GM21390 (cell line): ENCODE data around the gene BCL3.

Experiments used
- ATAC-seq: cut with Tn5 transposase; IDR thresholded peaks from one replicate; pipeline ENCODE4 v1.9.1; 2021; ENCODE audit not compliant: unreplicated experiment

Gene BCL3

GRCh38 chr19:44785271-44785670 lies 36.8 kb downstream of the BCL3 start:
- no peak for ATAC-seq

- no peak for ATAC-seq
Observed at GRCh38 chr19:44785993-44786392, 37.5 kb downstream of the BCL3 start.

- ATAC-seq, result no peak
Observed at GRCh38 chr19:44788971-44789370, 40.5 kb downstream of the BCL3 start.

GRCh38 chr19:44789943-44790483 lies 41.5 kb downstream of the BCL3 start:
- no peak for ATAC-seq

GRCh38 chr19:44792281-44792680 lies 43.8 kb downstream of the BCL3 start:
- no peak for ATAC-seq

GRCh38 chr19:44794610-44795009 lies 46.1 kb downstream of the BCL3 start:
- no peak for ATAC-seq

- ATAC-seq, result no peak
Observed at GRCh38 chr19:44795398-44795987, 47.0 kb downstream of the BCL3 start.

GRCh38 chr19:44796701-44797115 lies 48.2 kb downstream of the BCL3 start:
- no peak for ATAC-seq

GRCh38 chr19:44799627-44800346 lies 51.3 kb downstream of the BCL3 start:
- ATAC-seq, result no peak

GRCh38 chr19:44800461-44800860 lies 52.0 kb downstream of the BCL3 start:
- no peak for ATAC-seq

GRCh38 chr19:44803442-44804428 lies 55.2 kb downstream of the BCL3 start:
- ATAC-seq, result no peak

- no peak for ATAC-seq
Observed at GRCh38 chr19:44806291-44806690, 57.8 kb downstream of the BCL3 start.

GRCh38 chr19:44807162-44807561 lies 58.7 kb downstream of the BCL3 start:
- no peak for ATAC-seq

GRCh38 chr19:44807652-44808462 lies 59.3 kb downstream of the BCL3 start:
- ATAC-seq, result no peak

GRCh38 chr19:44808463-44809371 lies 60.2 kb downstream of the BCL3 start, which contains the start of gene BCAM:
Gene BCAM (plus strand): TSS chr19:44809103. CDS start chr19:44809125, 22 bp downstream.
- no peak for ATAC-seq
